HG03558 (cell line): ENCODE data around the gene GPD2.

Experiments
- ATAC-seq: cut with Tn5 transposase; IDR thresholded peaks from one replicate; pipeline ENCODE4 v1.9.1; 2021; ENCODE audit warnings: moderate number of reproducible peaks; ENCODE audit not compliant: unreplicated experiment; ENCODE audit errors: extremely low read depth

The GPD2 gene

DNA sequence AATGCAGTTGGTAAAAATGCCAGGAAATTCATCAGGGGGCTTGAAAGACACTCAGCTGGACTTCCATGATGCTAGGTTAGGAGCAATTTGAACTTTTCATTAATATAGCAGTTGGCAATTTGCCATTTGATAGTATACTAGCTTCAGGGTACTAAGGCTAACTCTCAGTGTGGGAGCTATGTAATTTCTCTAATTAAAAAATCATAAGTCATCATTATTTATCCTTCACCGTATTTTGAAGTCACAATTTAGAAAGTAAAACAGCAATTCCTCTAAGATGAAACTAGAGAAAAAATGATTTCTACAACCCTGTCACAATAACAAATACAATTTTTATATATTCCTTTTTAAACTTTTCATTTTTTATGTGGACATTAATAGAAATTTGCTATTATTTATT is 190.8 kb downstream of the GPD2 start:
- ATAC-seq, result no peak

DNA sequence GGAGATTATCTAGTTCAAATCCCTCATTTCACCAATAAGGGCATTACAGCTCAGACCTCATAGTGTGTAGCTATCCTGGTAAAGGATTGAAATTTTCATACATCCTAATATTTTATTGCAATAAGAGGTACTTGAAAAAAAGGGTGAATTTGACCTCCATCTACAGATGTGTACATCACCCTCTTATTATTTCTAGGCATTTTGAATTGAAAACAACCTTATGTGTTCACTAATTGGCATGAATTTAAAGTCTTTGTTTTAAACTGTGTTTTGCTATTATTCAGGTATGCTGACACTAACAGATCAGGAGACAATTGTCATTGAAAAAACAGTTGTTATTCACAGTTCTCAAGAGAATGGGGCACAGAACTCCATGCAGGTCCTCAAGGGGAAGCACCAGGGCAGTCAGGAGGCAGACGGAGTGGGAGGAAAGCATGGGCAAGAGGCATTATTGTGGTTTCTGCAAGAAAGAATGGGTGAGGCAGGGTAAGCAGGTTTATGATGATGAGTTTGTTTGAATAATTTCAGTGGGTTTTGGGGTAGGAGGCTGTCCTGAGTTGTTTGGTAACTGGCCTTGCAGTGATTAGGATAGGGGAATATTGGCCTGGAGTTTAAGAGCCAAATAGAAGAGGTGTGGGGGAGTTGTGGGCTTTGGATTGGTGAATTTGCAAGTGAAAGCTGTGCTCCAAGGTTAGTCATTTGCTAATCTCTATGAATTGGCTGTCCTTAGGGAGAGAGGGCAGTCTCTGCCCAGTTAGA is 194.6 kb downstream of the GPD2 start:
- no peak for ATAC-seq

DNA sequence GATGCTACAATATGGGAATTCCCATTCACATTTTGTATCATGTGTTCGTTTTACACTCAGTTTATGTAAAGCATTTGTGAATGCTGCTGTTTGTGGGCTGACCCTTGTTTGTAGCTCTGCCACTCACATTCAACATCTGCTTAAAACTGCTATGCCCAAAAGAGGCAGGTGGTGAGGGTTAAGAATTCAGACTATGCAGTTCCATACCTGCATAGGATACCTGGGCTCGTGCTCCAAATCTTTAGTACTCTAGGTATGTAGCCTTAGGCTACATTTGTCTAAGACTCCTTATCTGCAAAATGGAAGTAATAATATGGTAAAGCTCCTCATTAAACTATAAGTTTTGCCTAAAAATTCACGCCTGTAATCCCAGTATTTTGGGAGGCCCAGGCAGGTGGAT is 199.5 kb downstream of the GPD2 start:
- ATAC-seq, result no peak
